ENCODE results near the gene ELL2. TPM values are rescaled to one million over a fixed set of nuclear protein-coding genes. Genes with fewer than 3 reads are reported as not detected.

The ELL2 gene
- polyA plus RNA-seq, 6 donors from 2014 or later = 6.3 to 10.1 (median 8.3) TPM

DNA sequence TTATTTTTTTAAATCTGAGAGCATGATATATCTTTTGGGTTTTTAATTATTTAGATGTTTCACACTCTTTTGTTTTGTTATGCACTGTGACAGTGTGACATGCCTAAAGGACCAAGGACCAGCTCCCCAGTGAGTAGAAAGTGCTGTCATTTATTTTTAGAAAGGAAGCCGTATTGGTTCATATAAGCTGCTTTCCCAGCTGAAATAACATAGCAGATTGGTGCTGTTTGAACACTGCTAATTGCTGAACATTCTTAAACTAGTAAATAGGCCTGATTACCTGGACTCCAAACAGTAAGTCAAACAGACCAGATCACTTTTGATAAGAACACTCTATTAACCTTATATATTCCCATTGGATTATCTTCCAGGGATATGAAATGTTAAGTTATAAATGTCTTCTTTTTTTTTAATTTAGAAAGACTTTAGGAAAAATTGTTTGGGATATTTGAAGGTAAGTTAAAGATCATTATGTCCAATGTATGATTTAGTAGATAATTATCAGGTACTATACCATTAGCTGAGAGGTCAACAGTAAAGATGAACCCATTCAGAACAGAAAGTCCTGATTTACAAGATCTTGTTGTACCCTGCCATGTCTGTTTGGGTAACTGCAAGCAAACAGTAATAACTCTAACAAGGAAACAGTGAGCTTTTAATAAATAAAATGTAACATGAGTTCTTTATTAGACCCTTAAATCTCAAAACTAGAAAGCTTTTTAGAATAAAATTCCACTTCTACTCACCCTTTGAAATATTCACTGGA is 27.8 kb upstream of the ELL2 start:
- Mint-ChIP-seq H3K4me3 (no peak overlapping the region), H3K27ac (no peak overlapping the region), H3K27me3 (peaks cover 0 to 8% (median 6%) of the 10 kb centered on the region in 3 donors), H3K36me3 (no peaks in the 10 kb centered on the region), H3K4me1 (no peaks in the 10 kb centered on the region), H3K9me3 (no peaks in the 10 kb centered on the region)
- ATAC-seq (ENCODE audit: low read depth in 2 of 2) (no peak), DNase-seq (no peak)

GRCh38 chr5:95988877-95989276 is 27.2 kb upstream of the ELL2 start:
- Mint-ChIP-seq H3K4me1 (no peaks in the 10 kb centered on the region), H3K36me3 (no peaks in the 10 kb centered on the region), H3K27me3 (peaks cover 0 to 8% (median 6%) of the 10 kb centered on the region in 3 donors), H3K4me3 (no peak overlapping the region), H3K27ac (no peak overlapping the region), H3K9me3 (no peaks in the 10 kb centered on the region)
- DNase-seq = no peak
- no peak for ATAC-seq (ENCODE audit: low read depth in 2 of 2)

GRCh38 chr5:95988094-95988493 is 26.4 kb upstream of the ELL2 start:
- Mint-ChIP-seq H3K4me3 (no peak overlapping the region), H3K9me3 (no peaks in the 10 kb centered on the region), H3K36me3 (no peaks in the 10 kb centered on the region), H3K4me1 (no peaks in the 10 kb centered on the region), H3K27ac (peak overlapping the region in 2 of 6 donors; percentile 5 to 39), H3K27me3 (peaks cover 0 to 8% (median 6%) of the 10 kb centered on the region in 3 donors)
- DNase-seq = no peak
- no peak for ATAC-seq (ENCODE audit: low read depth in 2 of 2)

DNA sequence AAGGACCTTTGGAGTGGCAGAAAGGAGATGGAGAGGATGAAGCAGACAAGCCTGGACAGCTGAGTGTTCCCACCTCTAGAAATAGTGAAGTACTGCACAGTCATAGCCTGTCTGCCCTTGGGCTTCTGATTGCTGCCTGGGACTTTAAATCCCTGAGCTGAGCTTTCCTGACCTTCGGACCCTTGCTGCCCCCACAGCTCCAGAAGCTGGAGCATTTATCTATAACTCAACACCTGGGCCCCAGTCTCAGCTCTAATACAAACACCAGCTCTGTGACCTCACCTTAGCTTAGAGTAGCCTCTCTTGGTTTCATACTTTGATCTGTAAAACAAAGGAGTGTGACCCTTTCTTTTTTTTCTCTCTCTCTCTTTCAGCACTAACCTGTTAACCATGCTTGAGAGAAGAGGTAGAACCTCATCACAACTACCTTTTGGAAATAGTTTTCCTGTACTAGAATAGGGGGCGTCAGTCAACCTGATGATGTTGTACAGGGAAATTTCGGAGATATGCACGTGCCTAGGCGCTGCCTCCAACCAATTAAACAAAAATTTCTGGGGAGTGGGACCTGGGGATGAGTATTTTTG is 25.4 kb upstream of the ELL2 start:
- Mint-ChIP-seq H3K9me3 (no peaks in the 10 kb centered on the region), H3K4me1 (no peaks in the 10 kb centered on the region), H3K27me3 (peaks cover 0 to 1% (median under 1%) of the 10 kb centered on the region in 3 donors), H3K36me3 (no peaks in the 10 kb centered on the region), H3K27ac (no peak overlapping the region), H3K4me3 (no peak overlapping the region)
- ATAC-seq (ENCODE audit: low read depth in 2 of 2) (no peak), DNase-seq (no peak)

DNA sequence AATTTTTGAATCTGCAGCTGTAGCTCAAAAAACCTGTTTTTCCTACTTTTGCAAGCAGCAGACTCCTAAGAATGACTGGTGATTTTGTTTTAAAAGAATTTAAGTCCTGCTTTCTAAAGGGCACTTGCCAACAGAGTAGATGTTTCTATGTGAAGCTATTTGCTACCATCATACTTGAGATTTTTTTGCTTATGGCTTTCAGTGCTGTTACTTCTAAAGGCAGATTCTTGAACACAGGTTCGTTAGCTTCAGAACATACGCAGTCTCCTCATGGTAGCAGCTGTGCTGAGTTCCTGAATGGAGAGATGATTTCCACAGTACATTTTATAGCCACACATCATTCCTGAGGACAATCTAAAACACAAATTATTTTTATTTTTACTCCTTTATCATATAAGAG is 24.4 kb upstream of the ELL2 start:
- no peaks in the 10 kb centered on the region for H3K27me3 Mint-ChIP-seq
- ATAC-seq (ENCODE audit: low read depth in 2 of 2) = no peak
- H3K4me1 Mint-ChIP-seq = no peaks in the 10 kb centered on the region
- no peaks in the 10 kb centered on the region for H3K36me3 Mint-ChIP-seq
- no peak overlapping the region for H3K27ac Mint-ChIP-seq
- H3K4me3 Mint-ChIP-seq = no peak overlapping the region
- no peaks in the 10 kb centered on the region for H3K9me3 Mint-ChIP-seq
- no peak for DNase-seq

GRCh38 chr5:95985249-95985648 is 23.6 kb upstream of the ELL2 start:
- DNase-seq (no peak), ATAC-seq (ENCODE audit: low read depth in 2 of 2) (no peak)
- H3K4me1 Mint-ChIP-seq = no peaks in the 10 kb centered on the region
- no peaks in the 10 kb centered on the region for H3K27me3 Mint-ChIP-seq
- H3K9me3 Mint-ChIP-seq = no peaks in the 10 kb centered on the region
- no peak overlapping the region for H3K27ac Mint-ChIP-seq
- no peak overlapping the region for H3K4me3 Mint-ChIP-seq
- H3K36me3 Mint-ChIP-seq = no peaks in the 10 kb centered on the region

GRCh38 chr5:95984287-95984938 is 22.8 kb upstream of the ELL2 start:
- no peak for ATAC-seq (ENCODE audit: low read depth in 2 of 2)
- H3K4me1 Mint-ChIP-seq = no peaks in the 10 kb centered on the region
- H3K36me3 Mint-ChIP-seq = no peaks in the 10 kb centered on the region
- H3K9me3 Mint-ChIP-seq = no peaks in the 10 kb centered on the region
- no peaks in the 10 kb centered on the region for H3K27me3 Mint-ChIP-seq
- DNase-seq = no peak
- no peak overlapping the region for H3K4me3 Mint-ChIP-seq
- H3K27ac Mint-ChIP-seq = no peak overlapping the region

GRCh38 chr5:95983509-95983908 is 21.9 kb upstream of the ELL2 start:
- Mint-ChIP-seq H3K9me3 (no peaks in the 10 kb centered on the region), H3K27me3 (peaks cover 0 to under 1% (median 0%) of the 10 kb centered on the region in 3 donors), H3K4me1 (no peaks in the 10 kb centered on the region), H3K27ac (peak overlapping the region in 1 of 6 donors; percentile 59), H3K4me3 (no peak overlapping the region), H3K36me3 (no peaks in the 10 kb centered on the region)
- no peak for ATAC-seq (ENCODE audit: low read depth in 2 of 2)
- DNase-seq = no peak

- Mint-ChIP-seq H3K27me3 (peaks cover 1 to 5% (median 3%) of the 10 kb centered on the region in 3 donors), H3K4me1 (no peaks in the 10 kb centered on the region), H3K36me3 (no peaks in the 10 kb centered on the region), H3K9me3 (no peaks in the 10 kb centered on the region), H3K27ac (no peak overlapping the region), H3K4me3 (no peak overlapping the region)
- DNase-seq (no peak), ATAC-seq (ENCODE audit: low read depth in 2 of 2) (no peak)
Observed at GRCh38 chr5:95983080-95983479, 21.4 kb upstream of the ELL2 start.

DNA sequence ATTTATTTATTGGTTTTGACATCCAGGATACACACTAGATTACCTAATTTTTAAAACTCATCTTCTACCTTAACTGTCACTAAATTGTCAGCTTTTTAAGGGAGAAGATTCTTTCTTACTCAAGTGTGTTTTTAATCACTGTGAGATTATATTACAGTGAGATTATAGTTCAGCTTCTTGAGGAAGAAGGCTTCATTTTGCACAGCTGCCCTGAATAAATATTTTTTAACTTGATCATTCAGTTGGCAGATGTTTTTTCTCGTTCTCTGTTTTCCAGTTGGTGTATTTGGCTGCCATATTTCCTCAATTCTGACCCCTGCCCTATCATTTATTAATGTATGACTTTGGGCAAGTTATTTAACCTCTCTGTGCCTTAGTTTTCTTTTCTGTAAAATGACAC is 15.0 kb upstream of the ELL2 start:
- DNase-seq = no peak
- no peak for ATAC-seq (ENCODE audit: low read depth in 2 of 2)
- H3K9me3 Mint-ChIP-seq = peaks cover 0 to 6% (median 0%) of the 10 kb centered on the region in 7 donors
- no peak overlapping the region for H3K4me3 Mint-ChIP-seq
- no peaks in the 10 kb centered on the region for H3K4me1 Mint-ChIP-seq
- H3K27ac Mint-ChIP-seq = no peak overlapping the region
- H3K36me3 Mint-ChIP-seq = no peaks in the 10 kb centered on the region
- peaks cover 10 to 20% (median 16%) of the 10 kb centered on the region in 3 donors for H3K27me3 Mint-ChIP-seq

DNA sequence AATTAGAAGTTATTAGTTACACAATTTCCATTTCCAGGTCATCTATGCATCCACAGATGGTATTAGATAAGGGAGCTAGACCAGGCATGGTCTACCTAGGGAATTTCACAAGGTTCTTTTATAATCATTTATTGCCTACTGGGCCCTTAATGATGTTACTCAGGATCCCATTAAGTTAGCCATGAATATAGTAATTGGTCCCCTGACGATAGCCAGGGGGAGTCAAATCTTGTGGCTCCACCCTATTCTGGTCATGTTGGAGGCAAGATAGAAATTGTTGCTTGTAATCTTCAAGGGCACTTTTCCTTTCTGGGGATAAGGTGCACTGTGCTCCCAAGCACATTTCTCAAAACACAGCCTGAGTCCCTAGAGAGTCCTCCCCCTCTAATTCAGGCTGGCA is 14.1 kb upstream of the ELL2 start:
- Mint-ChIP-seq H3K36me3 (no peaks in the 10 kb centered on the region), H3K4me1 (no peaks in the 10 kb centered on the region), H3K27me3 (peaks cover 10 to 20% (median 16%) of the 10 kb centered on the region in 3 donors), H3K9me3 (peaks cover 0 to 7% (median 0%) of the 10 kb centered on the region in 7 donors), H3K27ac (no peak overlapping the region), H3K4me3 (no peak overlapping the region)
- ATAC-seq (ENCODE audit: low read depth in 2 of 2) (no peak), DNase-seq (no peak)

- ATAC-seq (ENCODE audit: low read depth in 2 of 2) (no peak), DNase-seq (no peak)
- Mint-ChIP-seq H3K27ac (peak overlapping the region in 1 of 6 donors; percentile 2), H3K27me3 (peaks cover 10 to 20% (median 16%) of the 10 kb centered on the region in 3 donors), H3K9me3 (peaks cover 0 to 10% (median 2%) of the 10 kb centered on the region in 7 donors), H3K36me3 (no peaks in the 10 kb centered on the region), H3K4me3 (no peak overlapping the region), H3K4me1 (no peaks in the 10 kb centered on the region)
Observed at GRCh38 chr5:95973793-95974325, 12.2 kb upstream of the ELL2 start.

DNA sequence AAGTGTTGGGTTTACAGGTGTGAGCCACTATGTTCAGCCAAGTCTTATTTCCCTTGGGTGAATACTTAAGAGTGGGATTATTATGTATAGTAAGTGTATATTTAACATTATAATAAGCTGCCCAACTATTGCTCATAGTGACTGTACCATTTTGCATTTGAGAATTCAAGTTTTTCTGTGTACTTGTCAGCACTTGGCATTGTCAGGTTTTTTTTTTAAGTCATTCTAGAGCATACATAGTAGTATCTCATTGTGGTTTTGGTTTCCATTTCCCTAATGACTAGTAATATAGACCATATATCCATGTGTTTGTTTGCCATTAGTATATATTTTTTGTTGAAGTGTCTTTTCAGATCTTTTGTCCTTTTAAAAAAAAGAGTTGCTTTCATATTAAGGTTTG is 10.5 kb upstream of the ELL2 start:
- no peak for ATAC-seq (ENCODE audit: low read depth in 2 of 2)
- no peaks in the 10 kb centered on the region for H3K36me3 Mint-ChIP-seq
- DNase-seq = no peak
- peaks cover 0 to 13% (median 8%) of the 10 kb centered on the region in 3 donors for H3K27me3 Mint-ChIP-seq
- H3K4me1 Mint-ChIP-seq = no peaks in the 10 kb centered on the region
- no peak overlapping the region for H3K27ac Mint-ChIP-seq
- no peak overlapping the region for H3K4me3 Mint-ChIP-seq
- H3K9me3 Mint-ChIP-seq = peaks cover 0 to 10% (median 2%) of the 10 kb centered on the region in 7 donors

DNA sequence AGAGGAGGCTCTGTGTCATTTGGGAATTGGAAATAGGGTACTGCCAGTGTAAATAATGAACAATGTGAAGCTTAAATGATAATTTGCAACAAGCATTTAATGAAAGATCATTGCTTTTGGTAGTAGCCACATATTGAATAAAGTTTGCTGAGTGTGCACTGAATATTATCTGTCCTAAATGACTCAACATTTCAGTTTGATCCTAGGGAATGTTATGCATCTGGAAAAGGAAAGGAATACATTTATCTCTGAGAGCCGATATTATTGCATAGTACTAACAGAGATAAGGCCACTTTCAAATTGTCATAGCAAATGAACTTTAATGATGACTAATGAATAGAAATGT is 8.7 kb upstream of the ELL2 start:
- ATAC-seq (ENCODE audit: low read depth in 2 of 2) = no peak
- H3K9me3 Mint-ChIP-seq = peaks cover 0 to 10% (median 2%) of the 10 kb centered on the region in 7 donors
- H3K4me3 Mint-ChIP-seq = peak overlapping the region in 1 of 8 donors; percentile 25

More for the DNA sequence above, 8.7 kb upstream of the ELL2 start:
- Mint-ChIP-seq H3K27ac (no peak overlapping the region), H3K4me1 (no peaks in the 10 kb centered on the region), H3K36me3 (no peaks in the 10 kb centered on the region), H3K27me3 (peaks cover 0 to 19% (median 8%) of the 10 kb centered on the region in 3 donors)
- no peak for DNase-seq
